PC-3 (cell line): Measurements from ENCODE around the gene IP6K1. TPM values are rescaled to one million over a fixed set of nuclear protein-coding genes. Genes with fewer than 3 reads are reported as not detected.
A peak's percentile ranks its signal among the peaks of the same experiment; 100 is the strongest.

ENCODE experiments used
- ATAC-seq: fragments of 200-7000 bp; cut with Tn5 transposase; 2 replicates; pipeline ENCODE4 v1.9.1; 2020; ENCODE audit warnings: mild to moderate bottlenecking, moderate library complexity
- BruUV-seq: library from RNA; stranded (reverse); fragments of 400-500 nt; replicated peaks from 2 replicates; lab custom pipeline; 2021; lab: Mats Ljungman, UMichigan
- CTCF ChIA-PET: fragments of 300-600 bp; sonication (Branson Sonifier 250); formaldehyde crosslinking; loops from one replicate; lab custom pipeline; 2022; ENCODE audit warnings: antibody characterized with exemption; lab: Charles Lee
- POLR2A ChIA-PET: fragments of 300-600 bp; sonication (Branson Sonifier 250); formaldehyde crosslinking; loops from one replicate; lab custom pipeline; 2022; ENCODE audit warnings: antibody characterized with exemption; ENCODE audit not compliant: unreplicated experiment; lab: Charles Lee
- DNase-seq: peaks from one replicate; pipeline ENCODE4 v3.0.0-alpha.2; 2015
- H2AFZ ChIP-seq: fragments of 300-600 bp; sonication (generic); 2 replicates; pipeline ENCODE4 v1.6.0; 2016; ENCODE audit warnings: antibody characterized with exemption, low read length
- H3F3A ChIP-seq: fragments of 300-600 bp; sonication (generic); one replicate; pipeline ENCODE4 v1.6.0; 2017; ENCODE audit warnings: antibody characterized with exemption, low read length, control low read depth, mild to moderate bottlenecking; ENCODE audit not compliant: unreplicated experiment
- H3K27ac ChIP-seq: fragments of 300-600 bp; sonication (generic); 2 replicates; pipeline ENCODE4 v1.5.1; 2016; ENCODE audit warnings: mild to moderate bottlenecking, low read length
- H3K27me3 ChIP-seq: fragments of 300-600 bp; sonication (generic); 2 replicates; pipeline ENCODE4 v1.6.1; 2016; ENCODE audit warnings: low read length, mixed read lengths
- H3K36me3 ChIP-seq: fragments of 300-600 bp; sonication (generic); 2 replicates; pipeline ENCODE4 v1.6.1; 2016; ENCODE audit warnings: low read depth, mixed run types, low read length, mixed read lengths
- H3K4me1 ChIP-seq: fragments of 300-600 bp; sonication (generic); 2 replicates; pipeline ENCODE4 v1.5.1; 2016; ENCODE audit warnings: low read length; ENCODE audit not compliant: insufficient read depth
- H3K4me2 ChIP-seq: fragments of 300-600 bp; sonication (generic); 2 replicates; pipeline ENCODE4 v1.6.0; 2016; ENCODE audit warnings: low read length
- H3K4me3 ChIP-seq: fragments of 300-600 bp; sonication (generic); 2 replicates; pipeline ENCODE4 v1.5.1; 2016; ENCODE audit warnings: mild to moderate bottlenecking, low read length, mixed read lengths
- H3K79me2 ChIP-seq: fragments of 300-600 bp; sonication (generic); 2 replicates; pipeline ENCODE4 v1.6.1; 2017; ENCODE audit warnings: low read length, mixed read lengths
- H3K9ac ChIP-seq: fragments of 300-600 bp; sonication (generic); 2 replicates; pipeline ENCODE4 v1.6.0; 2016; ENCODE audit warnings: mild to moderate bottlenecking, low read length
- H3K9me2 ChIP-seq: fragments of 300-600 bp; sonication (generic); replicated peaks from 2 replicates; pipeline ENCODE4 v1.6.1; 2016; ENCODE audit warnings: mixed run types, low read length, mixed read lengths
- H3K9me3 ChIP-seq: fragments of 300-600 bp; sonication (generic); 2 replicates; pipeline ENCODE4 v1.6.1; 2016; ENCODE audit warnings: low read length, mixed read lengths
- H4K20me1 ChIP-seq: fragments of 300-600 bp; sonication (generic); 2 replicates; pipeline ENCODE4 v1.6.1; 2016; ENCODE audit warnings: low read length, mixed read lengths
- CTCF ChIP-seq: fragments of 300-600 bp; sonication (generic); conservative IDR thresholded peaks from 2 replicates; pipeline ENCODE4 v1.5.1; 2017; ENCODE audit warnings: antibody characterized with exemption, low read depth, mild to moderate bottlenecking, low read length
- EZH2 ChIP-seq: fragments of 300-600 bp; sonication (generic); IDR thresholded peaks from one replicate; pipeline ENCODE4 v1.6.1; 2017; ENCODE audit warnings: antibody characterized with exemption, mild to moderate bottlenecking, low read length; ENCODE audit not compliant: unreplicated experiment
- EZH2phosphoT487 ChIP-seq: fragments of 300-600 bp; sonication (generic); IDR thresholded peaks from 2 replicates; pipeline ENCODE4 v1.6.1; 2018; ENCODE audit warnings: mild to moderate bottlenecking, antibody characterized with exemption, low read length, borderline replicate concordance
- intact Hi-C: fragments of 100-400 bp; cut with micrococcal nuclease; formaldehyde crosslinking; loops from 2 replicates; pipeline ENCODE4 v1.9.0; 2023
- total RNA-seq: library from RNA; depleted of rRNA; stranded (reverse); fragments of >200 nt; gene quantifications from 2 replicates; pipeline ENCODE4 v1.2.3, GENCODE V29; 2014

The IP6K1 gene
- total RNA-seq, 1 experiment from 2014 or later: 50.3 TPM

- TF ChIP-seq CTCF (no peak), EZH2phosphoT487 (no peak), EZH2 (no peak)
- H3K9ac ChIP-seq: no peak overlapping the region
- H3K27me3 ChIP-seq: no peaks in the 10 kb centered on the region
- intact Hi-C loops: no loop called here
- no peaks in the 10 kb centered on the region for H3K9me2 ChIP-seq
- no peaks in the 10 kb centered on the region for H3F3A ChIP-seq
- ATAC-seq (peak; percentile 20; the same call in 1 of the 2 replicates), DNase-seq (peak; percentile 5)
- peaks cover 86% of the 10 kb centered on the region for H3K79me2 ChIP-seq
- ChIA-PET POLR2A (no interaction called here), CTCF (no interaction called here)
- no peak overlapping the region for H2AFZ ChIP-seq
- peaks cover 9% of the 10 kb centered on the region; the same call in 1 of the 2 replicates for H3K36me3 ChIP-seq
- no peak overlapping the region for H3K27ac ChIP-seq
- peaks cover 21% of the 10 kb centered on the region; the same call in 1 of the 2 replicates for H4K20me1 ChIP-seq
- peaks cover 13% of the 10 kb centered on the region for H3K4me1 ChIP-seq
- no peaks in the 10 kb centered on the region for H3K9me3 ChIP-seq
- H3K4me2 ChIP-seq: no peak overlapping the region
- BruUV-seq: no TSS peak
- no peak overlapping the region for H3K4me3 ChIP-seq
Observed at GRCh38 chr3:49769286-49769915, 16.9 kb downstream of the IP6K1 start.

- ChIA-PET CTCF (no interaction called here), POLR2A (no interaction called here)
- no peak overlapping the region for H3K9ac ChIP-seq
- no peaks in the 10 kb centered on the region for H3F3A ChIP-seq
- peaks cover 3% of the 10 kb centered on the region; the same call in 1 of the 2 replicates for H3K36me3 ChIP-seq
- no peak overlapping the region for H3K4me3 ChIP-seq
- TF ChIP-seq EZH2 (no peak), EZH2phosphoT487 (no peak), CTCF (no peak)
- intact Hi-C loops: no loop called here
- H3K9me3 ChIP-seq: no peaks in the 10 kb centered on the region
- H3K27ac ChIP-seq: no peak overlapping the region
- no peak overlapping the region for H2AFZ ChIP-seq
- ATAC-seq (no peak), DNase-seq (no peak)
- no TSS peak for BruUV-seq
- no peaks in the 10 kb centered on the region for H3K9me2 ChIP-seq
- peaks cover 82% of the 10 kb centered on the region for H3K79me2 ChIP-seq
- no peak overlapping the region for H3K4me2 ChIP-seq
- H3K4me1 ChIP-seq: no peaks in the 10 kb centered on the region
- no peaks in the 10 kb centered on the region for H3K27me3 ChIP-seq
- peaks cover 4% of the 10 kb centered on the region; the same call in 1 of the 2 replicates for H4K20me1 ChIP-seq
Observed at GRCh38 chr3:49763981-49764380, 22.4 kb downstream of the IP6K1 start.

GRCh38 chr3:49761661-49762060, 24.7 kb downstream of the IP6K1 start:
- Histone ChIP-seq H3K36me3 (peaks cover 3% of the 10 kb centered on the region; the same call in 1 of the 2 replicates), H3K27me3 (no peaks in the 10 kb centered on the region), H3K27ac (no peak overlapping the region), H3K4me2 (no peak overlapping the region), H3K4me1 (no peaks in the 10 kb centered on the region), H3K9me3 (no peaks in the 10 kb centered on the region), H3K9me2 (no peaks in the 10 kb centered on the region), H4K20me1 (no peaks in the 10 kb centered on the region), H2AFZ (no peak overlapping the region), H3K79me2 (peaks cover 81% of the 10 kb centered on the region), H3K4me3 (no peak overlapping the region), H3F3A (no peaks in the 10 kb centered on the region), H3K9ac (no peak overlapping the region)
- no TSS peak for BruUV-seq
- intact Hi-C loops: no loop called here
- POLR2A ChIA-PET: no interaction called here
- TF ChIP-seq CTCF: no peak
- no peak for TF ChIP-seq EZH2
- no peak for TF ChIP-seq EZH2phosphoT487
- ATAC-seq (no peak), DNase-seq (no peak)
- CTCF ChIA-PET: no interaction called here
